ENCODE results near the gene CADPS.

The CADPS gene

GRCh38 chr3:62534326-62534725 lies 340.9 kb downstream of the CADPS start:
- Mint-ChIP-seq H3K27ac (no peak overlapping the region), H3K4me1 (no peaks in the 10 kb centered on the region), H3K27me3 (no peaks in the 10 kb centered on the region), H3K4me3 (no peak overlapping the region), H3K36me3 (ENCODE audit: low read depth) (no peaks in the 10 kb centered on the region), H3K9me3 (no peaks in the 10 kb centered on the region)
- no peak for ATAC-seq
- DNase-seq = no peak

- no peak overlapping the region for H3K27ac Mint-ChIP-seq
- no peaks in the 10 kb centered on the region for H3K27me3 Mint-ChIP-seq
- no peaks in the 10 kb centered on the region for H3K4me1 Mint-ChIP-seq
- H3K4me3 Mint-ChIP-seq = no peak overlapping the region
- no peaks in the 10 kb centered on the region for H3K36me3 Mint-ChIP-seq (ENCODE audit: low read depth)
- no peaks in the 10 kb centered on the region for H3K9me3 Mint-ChIP-seq
- DNase-seq (no peak), ATAC-seq (no peak)
Measured at GRCh38 chr3:62532796-62533195, 342.4 kb downstream of the CADPS start.

GRCh38 chr3:62531981-62532380 lies 343.2 kb downstream of the CADPS start:
- Mint-ChIP-seq H3K4me1 (no peaks in the 10 kb centered on the region), H3K27ac (no peak overlapping the region), H3K9me3 (no peaks in the 10 kb centered on the region), H3K4me3 (no peak overlapping the region), H3K27me3 (no peaks in the 10 kb centered on the region), H3K36me3 (ENCODE audit: low read depth) (no peaks in the 10 kb centered on the region)
- no peak for DNase-seq
- no peak for ATAC-seq

GRCh38 chr3:62531493-62531892 lies 343.7 kb downstream of the CADPS start:
- H3K27ac Mint-ChIP-seq = no peak overlapping the region
- H3K36me3 Mint-ChIP-seq (ENCODE audit: low read depth) = no peaks in the 10 kb centered on the region
- no peak for ATAC-seq

GRCh38 chr3:62529230-62529629 lies 346.0 kb downstream of the CADPS start:
- Mint-ChIP-seq H3K27ac (no peak overlapping the region), H3K27me3 (no peaks in the 10 kb centered on the region), H3K9me3 (no peaks in the 10 kb centered on the region), H3K4me1 (no peaks in the 10 kb centered on the region), H3K4me3 (no peak overlapping the region), H3K36me3 (ENCODE audit: low read depth) (no peaks in the 10 kb centered on the region)
- no peak for ATAC-seq
- DNase-seq = peak; percentile 11

More at GRCh38 chr3:62531493-62531892, 343.7 kb downstream of the CADPS start:
- Mint-ChIP-seq H3K4me3 (no peak overlapping the region), H3K9me3 (no peaks in the 10 kb centered on the region), H3K27me3 (no peaks in the 10 kb centered on the region), H3K4me1 (no peaks in the 10 kb centered on the region)
- no peak for DNase-seq

- no peaks in the 10 kb centered on the region for H3K36me3 Mint-ChIP-seq (ENCODE audit: low read depth)
- no peak for DNase-seq
- no peak overlapping the region for H3K4me3 Mint-ChIP-seq
- no peak overlapping the region for H3K27ac Mint-ChIP-seq
- no peaks in the 10 kb centered on the region for H3K27me3 Mint-ChIP-seq
- no peaks in the 10 kb centered on the region for H3K9me3 Mint-ChIP-seq
- no peak for ATAC-seq
- no peaks in the 10 kb centered on the region for H3K4me1 Mint-ChIP-seq
Measured at GRCh38 chr3:62527474-62527873, 347.7 kb downstream of the CADPS start.

GRCh38 chr3:62525281-62525680 lies 349.9 kb downstream of the CADPS start:
- Mint-ChIP-seq H3K4me1 (no peaks in the 10 kb centered on the region), H3K27me3 (no peaks in the 10 kb centered on the region), H3K4me3 (no peak overlapping the region), H3K36me3 (ENCODE audit: low read depth) (no peaks in the 10 kb centered on the region), H3K27ac (no peak overlapping the region), H3K9me3 (no peaks in the 10 kb centered on the region)
- no peak for DNase-seq
- no peak for ATAC-seq

GRCh38 chr3:62523672-62524071 lies 351.5 kb downstream of the CADPS start:
- Mint-ChIP-seq H3K4me1 (no peaks in the 10 kb centered on the region), H3K27me3 (no peaks in the 10 kb centered on the region), H3K36me3 (ENCODE audit: low read depth) (no peaks in the 10 kb centered on the region), H3K4me3 (no peak overlapping the region), H3K27ac (no peak overlapping the region), H3K9me3 (no peaks in the 10 kb centered on the region)
- DNase-seq = no peak
- no peak for ATAC-seq

GRCh38 chr3:62521464-62522105 lies 353.6 kb downstream of the CADPS start:
- Mint-ChIP-seq H3K4me1 (no peaks in the 10 kb centered on the region), H3K27me3 (no peaks in the 10 kb centered on the region), H3K27ac (no peak overlapping the region), H3K36me3 (ENCODE audit: low read depth) (no peaks in the 10 kb centered on the region), H3K4me3 (no peak overlapping the region), H3K9me3 (no peaks in the 10 kb centered on the region)
- ATAC-seq = no peak
- DNase-seq = no peak

- no peak for DNase-seq
- Mint-ChIP-seq H3K9me3 (no peaks in the 10 kb centered on the region), H3K4me1 (no peaks in the 10 kb centered on the region), H3K4me3 (no peak overlapping the region), H3K36me3 (ENCODE audit: low read depth) (no peaks in the 10 kb centered on the region), H3K27me3 (peaks cover 2% of the 10 kb centered on the region), H3K27ac (no peak overlapping the region)
- no peak for ATAC-seq
Measured at GRCh38 chr3:62503516-62503915, 371.7 kb downstream of the CADPS start.

GRCh38 chr3:62502315-62503300 lies 372.6 kb downstream of the CADPS start:
- no peaks in the 10 kb centered on the region for H3K4me1 Mint-ChIP-seq
- DNase-seq = no peak
- H3K27me3 Mint-ChIP-seq = peaks cover 2% of the 10 kb centered on the region
- no peak overlapping the region for H3K27ac Mint-ChIP-seq
- no peaks in the 10 kb centered on the region for H3K36me3 Mint-ChIP-seq (ENCODE audit: low read depth)
- H3K4me3 Mint-ChIP-seq = no peak overlapping the region
- no peaks in the 10 kb centered on the region for H3K9me3 Mint-ChIP-seq
- ATAC-seq = no peak

- Mint-ChIP-seq H3K27me3 (peaks cover 2% of the 10 kb centered on the region), H3K4me3 (no peak overlapping the region), H3K27ac (no peak overlapping the region), H3K4me1 (no peaks in the 10 kb centered on the region), H3K9me3 (no peaks in the 10 kb centered on the region), H3K36me3 (ENCODE audit: low read depth) (no peaks in the 10 kb centered on the region)
- no peak for ATAC-seq
- DNase-seq = no peak
Measured at GRCh38 chr3:62501289-62501668, 373.9 kb downstream of the CADPS start.

- no peak overlapping the region for H3K4me3 Mint-ChIP-seq
- no peaks in the 10 kb centered on the region for H3K4me1 Mint-ChIP-seq
- no peaks in the 10 kb centered on the region for H3K36me3 Mint-ChIP-seq (ENCODE audit: low read depth)
- H3K27me3 Mint-ChIP-seq = peaks cover 2% of the 10 kb centered on the region
- no peak overlapping the region for H3K27ac Mint-ChIP-seq
- no peaks in the 10 kb centered on the region for H3K9me3 Mint-ChIP-seq
- ATAC-seq = no peak
- DNase-seq = no peak
Measured at GRCh38 chr3:62500556-62501288, 374.5 kb downstream of the CADPS start.

- no peaks in the 10 kb centered on the region for H3K36me3 Mint-ChIP-seq (ENCODE audit: low read depth)
- DNase-seq = no peak
- peaks cover 2% of the 10 kb centered on the region for H3K27me3 Mint-ChIP-seq
- no peak overlapping the region for H3K4me3 Mint-ChIP-seq
- no peaks in the 10 kb centered on the region for H3K4me1 Mint-ChIP-seq
- ATAC-seq = no peak
- no peaks in the 10 kb centered on the region for H3K9me3 Mint-ChIP-seq
- no peak overlapping the region for H3K27ac Mint-ChIP-seq
Measured at GRCh38 chr3:62497156-62497555, 378.1 kb downstream of the CADPS start.

GRCh38 chr3:62496503-62496902 lies 378.7 kb downstream of the CADPS start:
- Mint-ChIP-seq H3K4me3 (no peak overlapping the region), H3K27ac (no peak overlapping the region)

More at GRCh38 chr3:62496503-62496902, 378.7 kb downstream of the CADPS start:
- Mint-ChIP-seq H3K9me3 (no peaks in the 10 kb centered on the region), H3K36me3 (ENCODE audit: low read depth) (no peaks in the 10 kb centered on the region), H3K27me3 (peaks cover 2% of the 10 kb centered on the region), H3K4me1 (no peaks in the 10 kb centered on the region)
- no peak for DNase-seq
- ATAC-seq = no peak

Data from activated naive CD8-positive, alpha-beta T cell treated with anti-CD3 and anti-CD28 coated beads, Interleukin-2, amount 50 U/mL, for 24 hours (primary cell).